GM12892 (cell line): ENCODE data around the gene PINLYP.
"Not testable (repeated sequence)": the region's sequence is repeated elsewhere in the genome, so short reads cannot be mapped to it uniquely, and the experiment has no call there.

ENCODE experiments used
- DNase-seq: peaks from one replicate; pipeline ENCODE4 v3.0.0; 2011; ENCODE audit not compliant: insufficient read length
- FAIRE-seq: peaks from 2 replicates; lab custom pipeline; 2011; peaks lifted over from hg19 to GRCh38; lab: Jason Lieb, UNC
- POLR2A ChIP-seq: IDR thresholded peaks from 2 replicates; pipeline ENCODE4 v1.6.1; 2011; ENCODE audit warnings: low read depth, low read length, control low read depth
- POLR2AphosphoS5 ChIP-seq: IDR thresholded peaks from 2 replicates; pipeline ENCODE4 v1.6.1; 2011; ENCODE audit warnings: low read depth, low read length, control low read depth
- TAF1 ChIP-seq: IDR thresholded peaks from 2 replicates; pipeline ENCODE4 v1.6.1; 2011; ENCODE audit warnings: low read depth, mild to moderate bottlenecking, control low read depth, low read length, borderline replicate concordance

Gene PINLYP

DNA sequence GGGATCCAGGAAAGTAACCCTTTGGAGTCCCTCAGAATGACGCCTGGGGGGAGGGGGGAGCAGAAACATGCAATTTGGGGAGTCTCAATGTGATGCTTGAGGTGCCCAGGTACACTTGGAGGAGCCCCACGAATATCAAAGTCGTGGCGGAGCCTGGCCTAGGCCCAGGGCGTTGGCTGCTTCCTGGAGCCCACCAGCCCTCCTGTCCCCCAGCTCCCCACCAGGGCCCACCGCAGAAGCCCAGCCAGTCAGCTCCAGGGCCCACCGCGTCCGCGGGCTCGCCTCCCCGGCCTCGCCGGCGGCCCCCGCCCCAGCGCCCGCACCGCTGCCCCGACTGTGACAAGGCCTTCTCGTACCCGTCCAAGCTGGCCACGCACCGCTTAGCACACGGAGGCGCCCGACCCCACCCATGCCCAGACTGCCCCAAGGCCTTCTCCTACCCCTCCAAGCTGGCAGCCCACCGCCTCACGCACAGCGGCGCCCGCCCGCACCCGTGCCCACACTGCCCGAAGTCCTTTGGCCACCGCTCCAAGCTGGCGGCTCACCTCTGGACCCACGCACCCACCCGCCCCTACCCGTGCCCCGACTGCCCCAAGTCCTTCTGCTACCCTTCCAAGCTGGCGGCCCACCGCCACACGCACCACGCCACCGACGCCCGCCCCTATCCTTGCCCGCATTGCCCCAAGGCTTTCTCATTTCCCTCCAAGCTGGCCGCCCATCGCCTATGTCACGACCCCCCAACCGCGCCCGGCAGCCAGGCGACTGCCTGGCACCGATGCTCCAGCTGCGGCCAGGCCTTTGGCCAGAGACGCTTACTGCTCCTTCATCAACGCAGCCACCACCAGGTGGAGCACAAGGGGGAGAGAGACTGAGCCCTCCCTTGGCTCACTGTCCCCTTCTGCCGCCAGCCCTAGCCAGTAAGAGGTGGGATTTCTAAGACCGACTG is 40.5 kb upstream of the PINLYP start:
- TF ChIP-seq TAF1 (no peak), POLR2A (no peak), POLR2AphosphoS5 (no peak)
- no peak for DNase-seq
- FAIRE-seq, result no peak

DNA sequence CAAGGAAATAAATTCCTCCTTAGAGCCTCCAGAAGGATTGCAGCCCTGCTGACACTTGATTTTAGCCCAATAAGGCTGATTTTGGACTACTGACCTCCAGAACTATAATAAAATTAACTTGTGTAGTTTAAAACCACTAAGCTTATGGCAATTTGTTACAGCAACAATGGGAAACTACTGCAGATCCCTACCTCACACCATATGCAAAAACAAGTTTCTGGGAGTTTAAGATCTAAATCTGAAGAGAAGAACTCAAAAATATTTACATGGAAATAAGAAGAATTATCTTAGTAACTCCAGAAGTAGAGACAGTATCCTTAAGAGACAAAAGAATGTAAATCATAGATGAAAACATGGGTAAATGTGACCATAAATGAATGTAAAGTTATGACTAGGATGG is 36.7 kb upstream of the PINLYP start:
- no peak for TF ChIP-seq POLR2AphosphoS5
- TF ChIP-seq TAF1, result no peak
- no peak for TF ChIP-seq POLR2A
- DNase-seq (no peak), FAIRE-seq (no peak)

GRCh38 chr19:43540381-43540780 is 35.2 kb upstream of the PINLYP start:
- TF ChIP-seq TAF1 (no peak), POLR2AphosphoS5 (no peak), POLR2A (no peak)
- FAIRE-seq (no peak), DNase-seq (no peak)

DNA sequence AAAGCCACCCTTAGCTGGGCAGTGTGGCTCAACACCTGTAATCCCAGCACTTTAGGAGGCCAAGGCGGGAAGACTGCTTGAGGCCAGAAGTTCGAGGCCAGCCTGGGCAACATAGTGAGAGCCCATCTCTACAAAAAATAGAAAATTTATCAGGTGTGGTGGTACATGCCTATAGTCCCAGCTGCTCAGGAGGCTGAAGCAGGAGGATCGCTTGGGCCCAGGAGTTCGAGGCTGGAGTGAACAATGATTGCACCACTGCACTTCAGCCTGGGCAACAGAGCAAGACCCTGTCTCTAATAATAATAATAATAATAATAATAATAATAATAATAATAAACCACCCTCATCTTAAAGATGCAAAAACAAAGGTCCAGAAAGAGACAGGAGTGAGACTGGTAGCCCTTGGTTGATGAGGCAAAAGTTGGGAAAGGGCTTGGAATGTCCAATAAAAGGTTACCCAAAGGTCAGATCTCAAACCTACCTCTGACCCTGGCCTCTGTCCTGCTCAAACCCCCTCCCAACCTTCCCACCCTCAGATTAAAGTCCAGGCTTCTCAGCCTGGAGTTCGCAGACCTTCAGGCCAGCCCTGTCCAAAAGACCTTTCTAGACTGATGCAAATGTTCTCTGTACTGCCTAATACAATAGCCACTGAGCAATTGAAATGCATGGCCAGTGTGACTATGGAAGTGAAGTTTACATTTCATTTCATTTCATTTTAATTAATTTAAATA is 33.5 kb upstream of the PINLYP start:
- no peak for DNase-seq
- TF ChIP-seq TAF1 (no peak), POLR2AphosphoS5 (no peak), POLR2A (no peak)
- no peak for FAIRE-seq

DNA sequence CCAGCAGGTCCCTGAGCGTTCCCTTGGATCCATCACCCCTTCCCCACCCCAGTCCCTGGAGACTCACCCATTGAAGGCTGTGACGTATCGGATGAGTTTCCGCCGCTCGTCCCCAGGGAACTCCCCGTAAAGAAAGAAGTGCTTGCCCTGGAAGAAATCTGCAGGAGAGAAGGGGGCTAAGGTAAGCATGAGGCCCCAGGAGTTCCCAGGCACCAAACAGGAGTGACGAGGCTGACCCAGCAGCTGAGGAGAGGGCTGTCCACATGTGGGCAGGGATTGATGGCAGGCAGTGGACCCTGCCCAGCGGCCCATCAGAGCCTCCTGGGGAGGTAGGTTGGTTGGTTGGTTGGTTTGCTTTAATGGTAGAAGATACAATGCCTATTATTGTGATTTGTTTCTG is 31.5 kb upstream of the PINLYP start:
- no peak for FAIRE-seq
- no peak for TF ChIP-seq TAF1
- no peak for DNase-seq

- FAIRE-seq (no peak), DNase-seq (no peak)
- TF ChIP-seq POLR2A (no peak), POLR2AphosphoS5 (no peak), TAF1 (no peak)
Measured at GRCh38 chr19:43545276-43545675, 30.3 kb upstream of the PINLYP start.

DNA sequence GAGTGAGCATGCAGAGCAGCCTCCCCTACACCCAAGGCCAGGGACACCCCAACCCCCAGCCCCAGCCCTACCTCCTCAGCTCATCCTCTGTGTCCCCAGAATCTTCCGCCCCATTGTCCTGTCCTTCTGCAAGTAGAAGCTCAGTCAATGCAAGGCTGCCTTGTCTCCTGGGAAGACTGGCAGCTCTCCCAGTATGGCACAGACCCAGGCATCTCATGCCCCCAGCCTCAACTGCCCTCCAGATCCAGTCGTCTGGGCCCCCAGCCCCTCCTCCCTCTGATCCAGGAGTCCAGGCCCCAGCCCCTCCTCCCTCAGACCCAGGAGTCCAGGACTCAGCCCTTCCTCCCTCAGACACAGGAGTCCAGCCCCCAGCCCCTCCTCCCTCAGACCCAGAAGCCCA is 29.6 kb upstream of the PINLYP start:
- DNase-seq (no peak), FAIRE-seq (no peak)
- no peak for TF ChIP-seq POLR2AphosphoS5
- no peak for TF ChIP-seq POLR2A
- TF ChIP-seq TAF1, result no peak

DNA sequence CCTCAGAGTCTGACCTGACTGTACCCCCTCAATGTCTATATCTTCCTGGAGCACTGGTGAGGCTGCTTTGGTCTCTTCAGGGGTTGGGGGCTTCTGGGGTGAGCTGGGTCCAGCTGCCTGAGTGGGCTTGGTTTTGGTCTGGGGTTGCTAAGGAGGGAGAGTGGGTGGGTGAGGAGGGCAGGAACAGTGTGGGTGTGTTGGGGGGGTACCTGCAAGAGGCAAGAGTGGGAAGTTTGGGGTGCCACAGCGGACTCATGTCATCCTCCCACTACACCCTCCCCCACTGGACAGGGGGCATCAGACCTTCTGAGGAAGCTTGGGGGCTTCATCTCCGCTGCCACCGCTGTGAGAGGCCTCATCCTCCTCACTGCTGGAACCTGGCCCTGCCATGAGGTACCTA is 29.0 kb upstream of the PINLYP start:
- no peak for DNase-seq
- TF ChIP-seq POLR2A, result no peak
- no peak for TF ChIP-seq TAF1
- TF ChIP-seq POLR2AphosphoS5, result no peak
- no peak for FAIRE-seq

DNA sequence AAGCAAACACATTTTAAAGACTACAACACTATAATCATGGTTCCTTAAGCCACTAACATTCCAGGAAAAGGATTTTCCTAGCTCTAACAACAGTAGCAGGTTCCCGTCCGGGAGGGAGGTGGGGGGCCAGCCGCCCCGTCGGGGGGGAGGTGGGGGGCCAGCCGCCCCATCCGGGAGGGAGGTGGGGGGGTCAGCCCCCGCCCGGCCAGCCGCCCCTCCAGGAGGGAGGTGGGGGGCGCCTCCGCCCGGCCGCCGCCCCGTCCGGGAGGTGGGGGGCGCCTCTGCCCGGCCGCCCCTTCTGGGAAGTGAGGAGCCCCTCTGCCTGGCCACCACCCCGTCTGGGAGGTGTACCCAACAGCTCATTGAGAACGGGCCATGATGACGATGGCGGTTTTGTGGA is 27.7 kb upstream of the PINLYP start:
- not testable (repeated sequence) for FAIRE-seq, DNase-seq

DNA sequence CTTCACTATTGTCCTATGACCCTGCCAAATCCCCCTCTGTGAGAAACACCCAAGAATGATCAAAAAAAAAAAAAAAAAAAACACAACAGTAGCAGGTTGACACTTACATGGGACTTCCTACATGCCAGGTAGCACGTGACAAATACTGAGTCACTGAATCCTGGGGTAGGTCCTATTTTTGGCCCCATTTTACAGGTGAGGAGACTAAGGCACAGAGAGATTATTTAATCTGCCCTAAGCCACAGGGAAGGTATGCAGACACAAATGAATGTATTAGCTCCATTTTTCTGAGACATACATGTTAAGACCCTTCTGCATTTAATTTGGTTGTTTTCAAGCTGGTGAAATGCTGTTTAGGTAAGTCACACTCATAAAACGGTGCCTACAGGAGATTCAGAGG is 26.9 kb upstream of the PINLYP start:
- no peak for TF ChIP-seq POLR2A
- TF ChIP-seq POLR2AphosphoS5, result no peak
- TF ChIP-seq TAF1, result no peak
- FAIRE-seq, result no peak
- no peak for DNase-seq

DNA sequence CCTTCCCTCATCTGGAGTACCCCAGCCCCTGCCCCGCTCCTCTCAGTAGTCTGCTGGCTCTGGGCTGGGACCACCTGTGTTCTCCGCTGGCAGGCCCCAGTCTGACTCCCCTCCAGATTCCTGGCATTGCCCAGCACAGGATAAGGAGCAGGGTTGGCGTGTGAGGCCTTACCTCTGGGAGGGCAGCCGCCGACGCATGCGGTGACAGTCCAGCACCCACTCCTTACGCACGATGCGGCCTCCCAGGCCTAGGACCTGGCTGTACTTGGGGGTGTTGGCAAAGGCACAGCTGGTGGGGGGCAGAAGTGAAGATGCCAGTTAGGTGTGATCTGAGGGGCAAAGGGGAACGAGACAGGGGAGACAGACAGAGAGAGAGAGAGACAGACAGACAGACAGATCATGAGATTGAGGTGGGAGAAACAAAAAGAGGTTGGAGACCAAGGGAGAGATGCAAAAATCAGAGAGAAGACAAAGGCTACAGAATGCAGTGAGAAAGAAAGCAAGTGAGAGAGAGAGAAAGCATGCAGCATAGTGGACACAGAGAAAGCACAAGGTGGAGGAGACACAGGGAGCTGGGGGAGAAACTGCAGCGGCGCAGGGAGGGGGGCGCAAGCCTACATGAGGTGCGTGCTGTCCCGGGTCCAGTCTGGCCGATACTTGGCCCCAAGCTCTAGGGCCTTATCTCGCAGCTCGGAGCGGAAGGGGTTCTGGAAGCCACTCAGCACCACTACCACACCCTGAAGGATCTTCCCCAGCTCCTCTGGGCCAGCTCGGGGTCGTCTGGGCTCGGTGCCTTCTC is 24.0 kb upstream of the PINLYP start:
- no peak for DNase-seq
- no peak for FAIRE-seq
- no peak for TF ChIP-seq POLR2A
- TF ChIP-seq TAF1, result no peak
- no peak for TF ChIP-seq POLR2AphosphoS5
